Measurements from ENCODE around the gene STIL.
"Not testable (repeated sequence)": the region's sequence is repeated elsewhere in the genome, so short reads cannot be mapped to it uniquely, and the experiment has no call there.

STIL gene

GRCh38 chr1:47313915-47314664 is at the start of gene STIL:
Gene STIL (minus strand): TSS chr1:47314147. CDS start chr1:47310319, 3,828 bp downstream.
- DNase-seq, result peak; percentile 99 to 100

- no peak for DNase-seq
Measured at GRCh38 chr1:47362828-47363227, 48.9 kb upstream of the STIL start.

GRCh38 chr1:47361380-47361779 is 47.4 kb upstream of the STIL start:
- no peak for DNase-seq

DNA sequence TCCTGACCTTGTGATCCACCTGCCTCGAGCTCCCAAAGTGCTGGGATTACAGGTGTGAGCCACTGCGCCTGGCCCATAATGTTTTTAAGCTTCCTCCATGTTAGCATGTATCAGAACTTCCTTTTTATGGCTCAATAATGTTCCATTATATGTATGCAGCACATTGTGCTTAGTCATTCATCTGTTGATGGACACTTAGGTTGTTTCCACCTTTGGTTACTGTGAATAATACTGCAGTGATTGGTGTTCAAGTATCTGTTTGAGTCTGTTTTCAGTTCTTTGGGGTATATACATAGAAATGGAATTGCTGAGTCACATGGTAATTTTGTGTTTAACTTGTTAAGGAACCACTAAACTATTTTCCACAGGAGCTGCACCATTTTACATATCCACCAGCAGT is 37.4 kb upstream of the STIL start:
- DNase-seq, result no peak

DNA sequence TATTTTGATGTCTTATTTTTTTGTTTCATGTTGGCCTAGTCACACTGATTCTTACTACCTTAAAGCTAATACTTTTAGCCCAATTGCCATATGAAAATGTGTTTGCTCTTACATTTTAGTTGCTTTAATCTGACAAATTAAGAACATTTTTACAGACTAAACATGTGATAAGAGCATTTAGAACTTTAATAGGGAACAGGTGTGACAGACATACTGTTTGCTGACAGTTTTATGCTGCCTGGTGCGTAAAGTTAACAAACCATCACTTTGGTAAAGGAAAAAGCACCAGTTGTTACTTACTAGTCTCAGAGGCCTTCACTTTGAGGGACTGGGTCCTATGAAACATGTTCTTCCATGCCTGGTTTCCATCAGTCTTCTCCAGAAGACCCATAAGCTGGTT is 34.3 kb upstream of the STIL start:
- DNase-seq, result no peak

GRCh38 chr1:47347735-47348134 is 33.8 kb upstream of the STIL start:
- DNase-seq, result no peak

DNA sequence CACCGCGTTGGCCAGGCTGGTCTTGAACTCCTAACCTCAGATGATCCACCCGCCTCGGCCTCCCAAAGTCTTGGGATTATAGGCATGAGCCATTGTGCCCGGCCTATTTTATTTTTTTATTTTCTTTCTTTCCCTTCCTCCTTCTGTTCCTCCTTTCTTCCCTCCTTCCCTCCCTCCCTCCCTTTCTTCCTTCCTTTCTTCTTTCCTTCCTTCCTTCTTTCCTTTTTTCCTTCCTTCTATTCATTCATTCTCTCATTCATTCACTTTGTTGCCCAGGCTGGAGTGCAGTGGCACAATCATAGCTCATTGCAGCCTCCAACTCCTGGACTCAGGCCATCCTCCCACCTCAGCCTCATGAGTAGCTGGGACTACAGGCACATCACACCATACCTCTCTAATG is 33.0 kb upstream of the STIL start:
- DNase-seq, result not testable (repeated sequence)

DNA sequence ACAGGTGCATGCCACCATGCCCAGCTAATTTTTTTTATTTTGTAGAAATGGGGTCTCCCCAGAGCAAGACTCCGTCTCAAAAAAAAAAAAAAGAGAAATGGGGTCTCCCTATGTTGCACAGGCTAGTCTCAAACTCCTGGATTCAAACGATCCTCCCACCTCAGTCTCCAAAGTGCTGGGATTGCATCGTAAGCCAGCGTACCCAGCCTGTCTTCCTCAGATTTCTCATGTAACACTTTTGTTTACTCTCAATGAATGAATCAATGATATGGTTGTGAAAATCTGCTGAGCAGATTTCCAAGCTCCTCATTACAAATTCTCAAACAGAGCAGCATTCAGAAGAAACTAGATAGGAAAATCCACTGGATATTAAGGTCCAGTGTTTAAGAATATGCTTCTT is 26.3 kb upstream of the STIL start:
- no peak for DNase-seq

GRCh38 chr1:47338249-47339077 is 24.5 kb upstream of the STIL start:
- no peak for DNase-seq

DNA sequence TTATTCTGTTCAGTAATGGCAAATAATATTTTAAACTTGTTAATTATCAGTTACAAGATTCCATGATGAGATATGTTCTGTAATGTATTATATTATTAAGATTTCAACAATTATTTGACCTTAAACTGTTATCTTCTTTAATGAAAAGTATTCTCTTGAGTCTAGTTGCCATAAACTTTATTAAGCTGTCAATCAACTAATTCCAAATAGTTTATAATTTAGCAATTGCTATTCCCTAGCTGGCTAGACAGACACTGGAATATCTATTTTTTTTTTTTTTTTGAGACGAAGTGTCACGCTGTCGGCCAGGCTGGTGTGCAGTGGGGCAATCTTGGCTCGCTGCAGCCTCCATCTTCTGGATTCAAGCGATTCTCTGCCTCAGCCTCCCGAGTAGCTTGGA is 23.4 kb upstream of the STIL start:
- DNase-seq, result no peak

DNA sequence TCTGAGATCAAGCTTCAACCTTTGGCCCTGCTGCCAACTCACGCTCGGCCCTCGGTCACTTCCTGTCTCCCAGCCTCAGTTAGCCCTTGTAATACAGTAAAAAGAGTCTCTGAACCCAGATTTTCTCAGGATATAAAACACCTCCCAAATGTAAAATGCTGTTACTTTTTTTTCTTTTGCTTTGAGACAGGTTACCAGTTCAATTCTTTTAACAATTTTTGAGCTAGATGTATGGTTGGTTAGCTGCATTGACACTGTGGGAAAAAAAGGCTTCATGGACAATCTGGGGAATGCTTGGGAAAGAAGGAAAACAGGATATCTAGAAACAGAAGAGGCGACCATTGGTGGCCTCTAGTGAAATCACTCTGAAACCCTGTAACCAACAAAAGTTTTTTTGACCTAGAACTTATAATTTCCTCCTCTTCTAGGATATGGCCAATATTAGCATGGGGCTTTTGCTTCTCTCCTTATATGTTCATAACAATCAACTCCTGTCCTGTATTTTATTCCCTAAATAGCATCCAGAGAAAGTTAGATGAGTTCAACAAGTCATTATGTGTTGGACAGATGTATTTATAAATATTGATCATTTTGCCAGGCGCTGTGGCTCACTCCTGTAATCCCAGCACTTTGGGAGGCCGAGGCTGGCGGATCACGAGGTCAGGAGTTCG is 21.0 kb upstream of the STIL start:
- no peak for DNase-seq

DNA sequence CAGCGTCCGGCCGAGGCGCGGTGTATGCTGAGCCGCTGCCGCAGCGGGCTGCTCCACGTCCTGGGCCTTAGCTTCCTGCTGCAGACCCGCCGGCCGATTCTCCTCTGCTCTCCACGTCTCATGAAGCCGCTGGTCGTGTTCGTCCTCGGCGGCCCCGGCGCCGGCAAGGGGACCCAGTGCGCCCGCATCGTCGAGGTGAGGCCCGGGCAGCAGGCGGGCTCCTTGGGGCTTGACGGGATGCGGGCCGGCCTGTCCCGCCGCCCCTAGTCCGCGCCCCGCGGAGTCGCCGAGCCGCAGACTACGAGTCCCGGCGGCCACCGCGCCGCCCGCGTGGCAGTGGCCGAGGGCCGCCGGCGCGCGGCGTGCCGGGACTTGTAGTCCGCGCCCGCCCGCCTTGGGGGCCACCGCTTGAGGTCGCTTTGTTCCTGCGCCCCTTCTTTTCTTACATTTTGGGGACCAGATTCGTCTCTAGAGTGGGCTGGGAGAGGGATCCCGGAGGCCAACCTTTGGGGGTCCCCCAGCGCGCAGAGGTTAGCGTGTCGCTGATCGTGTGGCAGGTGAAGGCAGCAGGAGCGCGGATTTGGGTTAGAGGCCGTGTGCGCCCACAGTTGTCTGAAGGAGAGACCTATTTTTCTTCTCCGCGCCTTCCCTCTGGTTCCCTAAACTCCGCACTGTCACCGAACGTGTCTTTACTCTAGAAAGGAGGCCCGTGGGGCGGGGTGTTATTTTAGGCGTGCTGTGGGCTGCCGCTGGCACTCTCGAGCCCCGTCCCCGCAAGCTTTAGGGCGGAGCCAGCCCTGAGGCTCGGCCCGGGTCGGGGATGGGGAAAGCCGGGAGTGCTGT is 20.2 kb upstream of the STIL start:
- peak; percentile 62 to 88 for DNase-seq

DNA sequence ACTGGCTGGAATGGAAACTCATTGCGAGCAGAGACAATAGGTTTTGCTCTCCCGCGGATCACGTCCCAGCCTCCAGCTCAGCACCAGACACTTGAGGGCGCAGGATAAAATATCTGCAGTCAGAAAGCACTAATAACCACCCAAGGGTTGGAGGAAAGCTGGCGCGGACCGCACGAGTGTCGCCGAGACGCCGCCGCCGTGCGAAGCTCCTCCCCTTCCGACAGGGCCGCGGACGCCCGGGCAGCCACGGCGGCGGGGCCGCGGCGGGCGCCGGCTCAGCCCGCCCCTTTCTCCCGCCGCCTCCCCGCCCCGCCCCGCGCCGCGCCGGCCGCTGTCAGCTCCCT is 19.6 kb upstream of the STIL start, which contains the start of gene CMPK1:
Gene CMPK1 (plus strand): TSS at position 213 of the 344 bp plus-strand sequence. CDS start 156 bp downstream, outside the sequence.
- peak; percentile 41 to 83 for DNase-seq

DNA sequence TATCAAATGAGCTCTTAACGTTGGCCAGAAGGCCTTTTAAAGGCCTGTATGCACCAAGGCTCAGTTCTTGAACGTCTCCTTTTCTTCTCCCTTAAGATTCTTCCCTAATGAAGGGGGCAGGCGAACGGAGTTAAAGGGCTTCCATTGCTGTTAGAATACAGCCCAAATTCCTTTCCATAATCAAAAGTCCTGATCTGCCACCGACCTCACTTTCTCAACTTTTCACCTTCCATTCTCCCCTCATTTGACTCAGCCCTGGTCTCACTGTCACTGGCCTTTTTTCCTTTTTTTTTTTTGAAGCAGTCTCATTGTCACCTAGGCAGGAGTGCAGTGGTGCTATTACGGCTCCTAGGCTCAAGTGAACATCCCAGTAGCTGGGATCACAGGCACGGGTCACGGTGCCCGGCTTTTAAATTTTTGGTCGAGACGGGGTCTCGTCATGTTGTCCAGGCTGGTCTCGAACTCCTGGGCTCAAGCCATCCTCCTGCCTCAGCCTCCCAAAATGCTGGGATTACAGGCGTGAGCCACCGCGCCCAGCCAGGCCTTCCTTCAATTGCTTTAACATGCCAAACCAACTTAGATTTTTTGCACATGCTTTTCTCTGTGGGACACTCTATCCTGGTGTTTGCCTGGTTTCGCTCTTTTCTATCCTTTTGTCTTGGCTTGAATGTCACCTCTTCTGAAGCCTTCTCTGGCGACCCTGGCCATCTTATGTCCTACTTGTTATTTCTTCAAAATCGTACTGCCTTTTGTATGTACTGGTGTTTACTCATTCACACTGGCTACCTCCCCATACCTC is 19.0 kb upstream of the STIL start:
- DNase-seq, result no peak

DNA sequence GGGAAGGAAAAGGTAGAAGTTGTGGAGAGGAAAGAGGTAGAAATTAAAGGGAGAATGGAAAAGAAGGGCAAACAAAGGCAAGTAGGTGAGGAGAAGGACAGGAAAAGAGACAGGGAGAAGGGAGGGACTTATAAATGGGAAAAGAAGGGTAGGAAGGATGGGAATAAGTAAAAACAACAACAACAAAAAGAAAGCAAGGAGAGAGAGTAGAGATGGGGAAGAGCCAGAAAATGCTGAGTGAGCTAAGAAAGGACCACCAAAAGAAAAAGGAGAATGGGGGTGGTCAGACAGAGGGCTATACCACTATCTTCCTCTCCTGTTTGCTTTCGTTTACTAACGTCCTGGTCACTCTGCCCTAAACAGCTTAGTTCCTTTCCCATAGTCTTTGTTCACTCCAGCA is 17.9 kb upstream of the STIL start:
- DNase-seq, result no peak

GRCh38 chr1:47330212-47330611 is 16.3 kb upstream of the STIL start:
- DNase-seq, result no peak

GRCh38 chr1:47328992-47329391 is 15.0 kb upstream of the STIL start:
- no peak for DNase-seq

GRCh38 chr1:47326271-47326670 is 12.3 kb upstream of the STIL start:
- no peak for DNase-seq

DNA sequence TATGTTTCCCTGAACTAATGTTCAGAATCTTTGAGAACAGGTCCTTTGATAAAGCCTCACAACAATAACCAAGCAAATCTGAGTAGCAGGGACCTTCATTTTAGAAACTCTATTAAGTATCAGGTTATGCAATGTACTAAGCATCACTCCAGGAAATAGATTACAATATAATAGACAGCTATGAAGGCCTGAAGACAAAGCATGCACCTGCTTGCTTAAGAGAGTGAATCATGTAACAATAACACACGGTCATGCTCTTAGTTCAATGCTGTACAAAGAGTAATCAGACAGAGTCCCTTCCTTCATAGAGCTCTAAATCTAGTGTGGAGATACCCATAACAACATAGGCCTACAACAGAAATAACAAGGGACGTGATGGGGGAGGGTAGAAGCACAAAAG is 11.6 kb upstream of the STIL start:
- no peak for DNase-seq

GRCh38 chr1:47324682-47325081 is 10.7 kb upstream of the STIL start:
- DNase-seq, result no peak

DNA sequence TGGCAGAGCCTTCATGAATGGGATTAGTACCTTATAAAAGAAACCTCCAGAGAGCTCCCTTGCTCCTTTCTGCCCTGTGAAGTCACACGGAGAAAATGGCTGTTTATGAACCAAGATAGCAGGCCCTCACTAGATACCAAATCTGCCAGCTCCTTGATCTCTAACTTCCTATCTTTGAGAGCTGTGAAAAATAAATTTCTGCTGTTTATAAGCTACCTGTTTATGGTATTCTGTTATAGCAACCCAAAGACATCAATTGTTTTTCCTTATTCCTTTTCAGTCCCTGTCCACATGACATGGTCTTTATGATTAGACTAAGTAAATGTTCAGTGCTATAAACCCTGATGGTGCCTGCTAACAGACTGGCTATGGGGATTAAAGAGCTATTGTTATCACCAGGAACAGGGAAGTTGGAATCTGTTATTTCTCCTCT is 9.7 kb upstream of the STIL start:
- no peak for DNase-seq

DNA sequence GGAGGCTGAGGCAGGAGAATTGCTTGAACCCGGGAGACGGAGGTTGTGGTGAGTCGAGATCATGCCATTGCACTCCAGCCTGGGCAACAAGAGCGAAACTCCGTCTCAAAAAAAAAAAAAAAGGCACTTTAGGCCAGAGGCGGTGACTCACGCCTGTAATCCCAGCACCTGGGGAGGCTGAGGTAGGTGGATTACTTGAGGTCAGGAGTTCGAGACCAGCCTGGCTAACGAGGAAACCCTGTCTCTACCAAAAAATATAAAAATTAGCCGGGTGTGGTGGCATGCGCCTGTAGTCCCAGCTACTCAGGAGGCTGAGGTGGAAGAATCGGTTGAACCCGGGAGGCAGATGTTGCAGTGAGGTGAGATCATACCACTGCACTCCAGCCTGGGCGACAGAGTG is 6.0 kb upstream of the STIL start:
- DNase-seq, result not testable (repeated sequence)

All from NCI-H446 (cell line).